WTC11 (cell line): ENCODE data around the gene SLC7A4.

Experiments
- CBFB ChIP-seq: sonication (generic); formaldehyde crosslinking; IDR thresholded peaks from 2 replicates; pipeline ENCODE4 v1.8.1; 2022; ENCODE audit warnings: mild to moderate bottlenecking, low read depth, missing genetic modification reagents
- CTCF ChIP-seq: fragments of 200-600 bp; IDR thresholded peaks from 2 replicates; pipeline ENCODE4 v1.8.0; 2022; ENCODE audit warnings: antibody characterized with exemption
- E2F4 ChIP-seq: sonication (generic); formaldehyde crosslinking; IDR thresholded peaks from 2 replicates; pipeline ENCODE4 v1.8.1; 2022; ENCODE audit warnings: low read depth, mild to moderate bottlenecking, moderate library complexity, missing genetic modification reagents, borderline replicate concordance
- TF ChIP-seq, protein P1 (sequence below): sonication (generic); formaldehyde crosslinking; IDR thresholded peaks from 2 replicates; pipeline ENCODE4 v1.8.1; 2023; ENCODE audit warnings: mild to moderate bottlenecking, missing genetic modification reagents
- TF ChIP-seq, protein P2 (sequence below): sonication (generic); formaldehyde crosslinking; IDR thresholded peaks from 2 replicates; pipeline ENCODE4 v1.8.1; 2023; ENCODE audit warnings: mild to moderate bottlenecking, missing genetic modification reagents, borderline replicate concordance

GRCh38 chr22:21009638-21010425 lies 22.5 kb downstream of the SLC7A4 start:
- TF ChIP-seq, protein P1, sequence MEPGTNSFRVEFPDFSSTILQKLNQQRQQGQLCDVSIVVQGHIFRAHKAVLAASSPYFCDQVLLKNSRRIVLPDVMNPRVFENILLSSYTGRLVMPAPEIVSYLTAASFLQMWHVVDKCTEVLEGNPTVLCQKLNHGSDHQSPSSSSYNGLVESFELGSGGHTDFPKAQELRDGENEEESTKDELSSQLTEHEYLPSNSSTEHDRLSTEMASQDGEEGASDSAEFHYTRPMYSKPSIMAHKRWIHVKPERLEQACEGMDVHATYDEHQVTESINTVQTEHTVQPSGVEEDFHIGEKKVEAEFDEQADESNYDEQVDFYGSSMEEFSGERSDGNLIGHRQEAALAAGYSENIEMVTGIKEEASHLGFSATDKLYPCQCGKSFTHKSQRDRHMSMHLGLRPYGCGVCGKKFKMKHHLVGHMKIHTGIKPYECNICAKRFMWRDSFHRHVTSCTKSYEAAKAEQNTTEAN (CRISPR knock-in tag): no peak
- TF ChIP-seq CBFB (CRISPR knock-in tag): no peak
- TF ChIP-seq E2F4 (CRISPR knock-in tag): no peak
- TF ChIP-seq, protein P2, sequence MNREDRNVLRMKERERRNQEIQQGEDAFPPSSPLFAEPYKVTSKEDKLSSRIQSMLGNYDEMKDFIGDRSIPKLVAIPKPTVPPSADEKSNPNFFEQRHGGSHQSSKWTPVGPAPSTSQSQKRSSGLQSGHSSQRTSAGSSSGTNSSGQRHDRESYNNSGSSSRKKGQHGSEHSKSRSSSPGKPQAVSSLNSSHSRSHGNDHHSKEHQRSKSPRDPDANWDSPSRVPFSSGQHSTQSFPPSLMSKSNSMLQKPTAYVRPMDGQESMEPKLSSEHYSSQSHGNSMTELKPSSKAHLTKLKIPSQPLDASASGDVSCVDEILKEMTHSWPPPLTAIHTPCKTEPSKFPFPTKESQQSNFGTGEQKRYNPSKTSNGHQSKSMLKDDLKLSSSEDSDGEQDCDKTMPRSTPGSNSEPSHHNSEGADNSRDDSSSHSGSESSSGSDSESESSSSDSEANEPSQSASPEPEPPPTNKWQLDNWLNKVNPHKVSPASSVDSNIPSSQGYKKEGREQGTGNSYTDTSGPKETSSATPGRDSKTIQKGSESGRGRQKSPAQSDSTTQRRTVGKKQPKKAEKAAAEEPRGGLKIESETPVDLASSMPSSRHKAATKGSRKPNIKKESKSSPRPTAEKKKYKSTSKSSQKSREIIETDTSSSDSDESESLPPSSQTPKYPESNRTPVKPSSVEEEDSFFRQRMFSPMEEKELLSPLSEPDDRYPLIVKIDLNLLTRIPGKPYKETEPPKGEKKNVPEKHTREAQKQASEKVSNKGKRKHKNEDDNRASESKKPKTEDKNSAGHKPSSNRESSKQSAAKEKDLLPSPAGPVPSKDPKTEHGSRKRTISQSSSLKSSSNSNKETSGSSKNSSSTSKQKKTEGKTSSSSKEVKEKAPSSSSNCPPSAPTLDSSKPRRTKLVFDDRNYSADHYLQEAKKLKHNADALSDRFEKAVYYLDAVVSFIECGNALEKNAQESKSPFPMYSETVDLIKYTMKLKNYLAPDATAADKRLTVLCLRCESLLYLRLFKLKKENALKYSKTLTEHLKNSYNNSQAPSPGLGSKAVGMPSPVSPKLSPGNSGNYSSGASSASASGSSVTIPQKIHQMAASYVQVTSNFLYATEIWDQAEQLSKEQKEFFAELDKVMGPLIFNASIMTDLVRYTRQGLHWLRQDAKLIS: no peak
- TF ChIP-seq CTCF: no peak
